ENCODE results near the gene NMNAT3. TPM values are rescaled to one million over a fixed set of nuclear protein-coding genes. Genes with fewer than 3 reads are reported as not detected.

Gene NMNAT3
- total RNA-seq, 1 donor from 2014 or later: 4.2 TPM

- Histone ChIP-seq H3K4me1 (ENCODE audit: control insufficient read depth in 3 of 3, insufficient read depth in 3 of 3, low read length in 3 of 3) (peaks cover 0 to 14% (median 6%) of the 10 kb centered on the region in 3 donors), H3K27ac (ENCODE audit: low read depth, low read length) (no peak overlapping the region), H3K9me3 (ENCODE audit: control insufficient read depth in 3 of 3, low read length in 3 of 3) (no peaks in the 10 kb centered on the region), H3K4me3 (ENCODE audit: low read length in 3 of 3) (no peak overlapping the region), H3K36me3 (ENCODE audit: control insufficient read depth in 3 of 3, insufficient read depth in 3 of 3, low read length in 3 of 3) (no peaks in the 10 kb centered on the region), H3K9ac (ENCODE audit: low read depth in 1 of 3, low read length in 3 of 3) (no peak overlapping the region), H3K27me3 (ENCODE audit: control insufficient read depth in 3 of 3, insufficient read depth in 3 of 3, low read length in 3 of 3) (no peaks in the 10 kb centered on the region)
Observed at GRCh38 chr3:139521144-139521543, 156.6 kb downstream of the NMNAT3 start.

GRCh38 chr3:139519998-139520737 lies 157.6 kb downstream of the NMNAT3 start:
- Histone ChIP-seq H3K9ac (ENCODE audit: low read depth in 1 of 3, low read length in 3 of 3) (no peak overlapping the region), H3K9me3 (ENCODE audit: control insufficient read depth in 3 of 3, low read length in 3 of 3) (no peaks in the 10 kb centered on the region), H3K27ac (ENCODE audit: low read depth, low read length) (no peak overlapping the region), H3K4me3 (ENCODE audit: low read length in 3 of 3) (no peak overlapping the region), H3K4me1 (ENCODE audit: control insufficient read depth in 3 of 3, insufficient read depth in 3 of 3, low read length in 3 of 3) (peaks cover 0 to 14% (median 6%) of the 10 kb centered on the region in 3 donors), H3K27me3 (ENCODE audit: control insufficient read depth in 3 of 3, insufficient read depth in 3 of 3, low read length in 3 of 3) (no peaks in the 10 kb centered on the region), H3K36me3 (ENCODE audit: control insufficient read depth in 3 of 3, insufficient read depth in 3 of 3, low read length in 3 of 3) (no peaks in the 10 kb centered on the region)

- no peaks in the 10 kb centered on the region for H3K9me3 ChIP-seq (ENCODE audit: control insufficient read depth in 3 of 3, low read length in 3 of 3)
- H3K4me1 ChIP-seq (ENCODE audit: control insufficient read depth in 3 of 3, insufficient read depth in 3 of 3, low read length in 3 of 3): peaks cover 0 to 14% (median 6%) of the 10 kb centered on the region in 3 donors
- no peaks in the 10 kb centered on the region for H3K27me3 ChIP-seq (ENCODE audit: control insufficient read depth in 3 of 3, insufficient read depth in 3 of 3, low read length in 3 of 3)
- no peak overlapping the region for H3K27ac ChIP-seq (ENCODE audit: low read depth, low read length)
- H3K4me3 ChIP-seq (ENCODE audit: low read length in 3 of 3): no peak overlapping the region
- no peak overlapping the region for H3K9ac ChIP-seq (ENCODE audit: low read depth in 1 of 3, low read length in 3 of 3)
- H3K36me3 ChIP-seq (ENCODE audit: control insufficient read depth in 3 of 3, insufficient read depth in 3 of 3, low read length in 3 of 3): no peaks in the 10 kb centered on the region
Observed at GRCh38 chr3:139518926-139519842, 158.6 kb downstream of the NMNAT3 start.

GRCh38 chr3:139518306-139518705 lies 159.5 kb downstream of the NMNAT3 start:
- peaks cover 0 to 14% (median 6%) of the 10 kb centered on the region in 3 donors for H3K4me1 ChIP-seq (ENCODE audit: control insufficient read depth in 3 of 3, insufficient read depth in 3 of 3, low read length in 3 of 3)
- no peaks in the 10 kb centered on the region for H3K27me3 ChIP-seq (ENCODE audit: control insufficient read depth in 3 of 3, insufficient read depth in 3 of 3, low read length in 3 of 3)
- no peak overlapping the region for H3K9ac ChIP-seq (ENCODE audit: low read depth in 1 of 3, low read length in 3 of 3)
- no peaks in the 10 kb centered on the region for H3K36me3 ChIP-seq (ENCODE audit: control insufficient read depth in 3 of 3, insufficient read depth in 3 of 3, low read length in 3 of 3)
- no peak overlapping the region for H3K27ac ChIP-seq (ENCODE audit: low read depth, low read length)
- H3K9me3 ChIP-seq (ENCODE audit: control insufficient read depth in 3 of 3, low read length in 3 of 3): no peaks in the 10 kb centered on the region
- H3K4me3 ChIP-seq (ENCODE audit: low read length in 3 of 3): no peak overlapping the region

GRCh38 chr3:139517321-139518065 lies 160.3 kb downstream of the NMNAT3 start:
- Histone ChIP-seq H3K4me3 (ENCODE audit: low read length in 3 of 3) (no peak overlapping the region), H3K27me3 (ENCODE audit: control insufficient read depth in 3 of 3, insufficient read depth in 3 of 3, low read length in 3 of 3) (no peaks in the 10 kb centered on the region), H3K9ac (ENCODE audit: low read depth in 1 of 3, low read length in 3 of 3) (no peak overlapping the region), H3K27ac (ENCODE audit: low read depth, low read length) (no peak overlapping the region), H3K9me3 (ENCODE audit: control insufficient read depth in 3 of 3, low read length in 3 of 3) (no peaks in the 10 kb centered on the region), H3K36me3 (ENCODE audit: control insufficient read depth in 3 of 3, insufficient read depth in 3 of 3, low read length in 3 of 3) (no peaks in the 10 kb centered on the region), H3K4me1 (ENCODE audit: control insufficient read depth in 3 of 3, insufficient read depth in 3 of 3, low read length in 3 of 3) (peaks cover 0 to 14% (median 6%) of the 10 kb centered on the region in 3 donors)

- peaks cover 0 to 14% (median 6%) of the 10 kb centered on the region in 3 donors for H3K4me1 ChIP-seq (ENCODE audit: control insufficient read depth in 3 of 3, insufficient read depth in 3 of 3, low read length in 3 of 3)
- H3K9ac ChIP-seq (ENCODE audit: low read depth in 1 of 3, low read length in 3 of 3): no peak overlapping the region
- H3K4me3 ChIP-seq (ENCODE audit: low read length in 3 of 3): no peak overlapping the region
- no peak overlapping the region for H3K27ac ChIP-seq (ENCODE audit: low read depth, low read length)
- no peaks in the 10 kb centered on the region for H3K27me3 ChIP-seq (ENCODE audit: control insufficient read depth in 3 of 3, insufficient read depth in 3 of 3, low read length in 3 of 3)
- H3K9me3 ChIP-seq (ENCODE audit: control insufficient read depth in 3 of 3, low read length in 3 of 3): no peaks in the 10 kb centered on the region
- H3K36me3 ChIP-seq (ENCODE audit: control insufficient read depth in 3 of 3, insufficient read depth in 3 of 3, low read length in 3 of 3): no peaks in the 10 kb centered on the region
Observed at GRCh38 chr3:139514741-139515140, 163.0 kb downstream of the NMNAT3 start.

Small RNA genes within 50 kb of the gene (small RNA-seq; reads per million reads assigned to genes)
- gene RN7SL724P: not detected

Other genes with a start within 250 kb of the NMNAT3 start
- not detected for gene RBP2, start 201.5 kb downstream of the NMNAT3 start, total RNA-seq
- gene RBP1, start 138.2 kb downstream of the NMNAT3 start, total RNA-seq: 28.2 TPM

All from skeletal muscle tissue (tissue), 5 donors.